HEK293 (cell line): Measurements from ENCODE around the gene MASP1.

Experiments
- CTCF ChIA-PET: fragments of 350-600 bp; formaldehyde crosslinking; extraction: SDS; loops from one replicate; lab custom pipeline; 2021; ENCODE audit warnings: antibody characterized with exemption; lab: Yijun Ruan, JAX
- POLR2A ChIA-PET: fragments of 300-600 bp; formaldehyde crosslinking; extraction: SDS; loops from one replicate; lab custom pipeline; 2020; ENCODE audit warnings: antibody characterized with exemption, inconsistent platforms; lab: Yijun Ruan, JAX
- H3K27ac ChIP-seq: fragments of 200-500 bp; sonication (Bioruptor generic); 2 replicates; pipeline ENCODE4 v1.5.1; 2014; ENCODE audit warnings: low read depth, low read length, control low read depth, inconsistent platforms; ENCODE audit errors: extremely low read depth
- H3K36me3 ChIP-seq, 2 experiments: fragments of 200-500 bp in 1 of 2; sonication (Bioruptor generic) in 1 of 2; 1 replicate in 1 of 2; 2 replicates in 1 of 2; pipeline ENCODE4 v1.5.1; 2014 to 2017; ENCODE audit warnings: inconsistent platforms in 2 of 2, low read length in 2 of 2; ENCODE audit not compliant: control insufficient read depth in 2 of 2, insufficient read depth in 1 of 2
- H3K4me1 ChIP-seq: fragments of 200-500 bp; sonication (Bioruptor generic); 2 replicates; pipeline ENCODE4 v1.5.1; 2014; ENCODE audit warnings: mild to moderate bottlenecking, low read length, inconsistent platforms; ENCODE audit not compliant: control insufficient read depth, insufficient read depth
- H3K4me3 ChIP-seq: 2 replicates; pipeline ENCODE4 v1.5.1; 2011; ENCODE audit warnings: low read depth, mild to moderate bottlenecking, control low read depth, low read length, moderate library complexity
- H3K9me3 ChIP-seq: fragments of 200-500 bp; sonication (Bioruptor generic); 2 replicates; pipeline ENCODE4 v1.5.1; 2014; ENCODE audit warnings: low read depth, low read length, inconsistent platforms; ENCODE audit not compliant: control insufficient read depth, insufficient read depth
- GLIS2 ChIP-seq: fragments of 450-650 bp; formaldehyde crosslinking; IDR thresholded peaks from 2 replicates; pipeline ENCODE4 v1.5.1; 2016; ENCODE audit warnings: missing biosample characterization, missing genetic modification characterization
- KLF17 ChIP-seq: fragments of 450-650 bp; formaldehyde crosslinking; IDR thresholded peaks from 2 replicates; pipeline ENCODE4 v1.5.1; 2016; ENCODE audit warnings: missing biosample characterization, missing genetic modification characterization
- MEIS1 ChIP-seq: sonication (generic); formaldehyde crosslinking; IDR thresholded peaks from 2 replicates; pipeline ENCODE4 v1.8.1; 2022; ENCODE audit warnings: missing genetic modification reagents, mild to moderate bottlenecking, borderline replicate concordance
- MYNN ChIP-seq: fragments of 450-650 bp; formaldehyde crosslinking; IDR thresholded peaks from 2 replicates; pipeline ENCODE4 v1.5.1; 2016; ENCODE audit warnings: missing biosample characterization, missing genetic modification characterization, borderline replicate concordance
- REPIN1 ChIP-seq: fragments of 450-650 bp; formaldehyde crosslinking; IDR thresholded peaks from 2 replicates; pipeline ENCODE4 v1.5.1; 2017; ENCODE audit warnings: missing biosample characterization, missing genetic modification characterization, low read depth
- ZFP3 ChIP-seq: fragments of 450-650 bp; formaldehyde crosslinking; IDR thresholded peaks from 2 replicates; pipeline ENCODE4 v1.5.1; 2016; ENCODE audit warnings: low read depth, missing biosample characterization, missing genetic modification characterization
- ZNF114 ChIP-seq: fragments of 450-650 bp; formaldehyde crosslinking; IDR thresholded peaks from 2 replicates; pipeline ENCODE4 v1.5.0; 2017; ENCODE audit warnings: missing biosample characterization, missing genetic modification characterization
- ZNF132 ChIP-seq: fragments of 450-650 bp; formaldehyde crosslinking; IDR thresholded peaks from 2 replicates; pipeline ENCODE4 v1.5.1; 2017; ENCODE audit warnings: missing biosample characterization, missing genetic modification characterization, borderline replicate concordance
- ZNF169 ChIP-seq: fragments of 450-650 bp; formaldehyde crosslinking; IDR thresholded peaks from 2 replicates; pipeline ENCODE4 v1.5.1; 2016; ENCODE audit warnings: missing biosample characterization, missing genetic modification characterization
- ZNF175 ChIP-seq: fragments of 450-650 bp; formaldehyde crosslinking; IDR thresholded peaks from 2 replicates; pipeline ENCODE4 v1.5.1; 2016; ENCODE audit warnings: missing biosample characterization, missing genetic modification characterization
- ZNF211 ChIP-seq: fragments of 450-650 bp; formaldehyde crosslinking; IDR thresholded peaks from 2 replicates; pipeline ENCODE4 v1.5.1; 2016; ENCODE audit warnings: low read depth, missing biosample characterization, missing genetic modification characterization
- ZNF335 ChIP-seq: fragments of 450-650 bp; formaldehyde crosslinking; conservative IDR thresholded peaks from 2 replicates; pipeline ENCODE4 v1.5.1; 2016; ENCODE audit warnings: missing biosample characterization, missing genetic modification characterization
- ZNF37A ChIP-seq: fragments of 450-650 bp; IDR thresholded peaks from 2 replicates; pipeline ENCODE4 v1.5.1; 2018; ENCODE audit warnings: missing biosample characterization, missing genetic modification characterization
- ZNF426 ChIP-seq: fragments of 450-650 bp; formaldehyde crosslinking; IDR thresholded peaks from 2 replicates; pipeline ENCODE4 v1.5.1; 2017; ENCODE audit warnings: missing biosample characterization, missing genetic modification characterization, mild to moderate bottlenecking, inconsistent platforms, moderate library complexity
- ZNF473 ChIP-seq: fragments of 450-650 bp; formaldehyde crosslinking; IDR thresholded peaks from 2 replicates; pipeline ENCODE4 v1.5.1; 2017; ENCODE audit warnings: missing biosample characterization, missing genetic modification characterization
- ZNF510 ChIP-seq: fragments of 450-650 bp; formaldehyde crosslinking; IDR thresholded peaks from 2 replicates; pipeline ENCODE4 v1.5.1; 2018; ENCODE audit warnings: mild to moderate bottlenecking, missing genetic modification characterization, missing biosample characterization; ENCODE audit not compliant: insufficient replicate concordance
- ZNF596 ChIP-seq: fragments of 450-650 bp; IDR thresholded peaks from 2 replicates; pipeline ENCODE4 v1.5.0; 2018; ENCODE audit warnings: missing biosample characterization, mild to moderate bottlenecking, missing genetic modification characterization, moderate library complexity
- ZNF600 ChIP-seq: fragments of 450-650 bp; formaldehyde crosslinking; IDR thresholded peaks from 2 replicates; pipeline ENCODE4 v1.5.1; 2016; ENCODE audit warnings: missing biosample characterization, missing genetic modification characterization
- ZNF645 ChIP-seq: fragments of 450-650 bp; formaldehyde crosslinking; IDR thresholded peaks from 2 replicates; pipeline ENCODE4; 2016; ENCODE audit warnings: missing biosample characterization, missing genetic modification characterization
- ZNF670 ChIP-seq: fragments of 450-650 bp; formaldehyde crosslinking; IDR thresholded peaks from 2 replicates; pipeline ENCODE4 v1.5.1; 2016; ENCODE audit warnings: missing biosample characterization, missing genetic modification characterization, low read depth
- ZNF707 ChIP-seq: fragments of 450-650 bp; formaldehyde crosslinking; IDR thresholded peaks from 2 replicates; pipeline ENCODE4 v1.5.1; 2016; ENCODE audit warnings: missing biosample characterization, missing genetic modification characterization
- ZSCAN4 ChIP-seq: fragments of 450-650 bp; formaldehyde crosslinking; IDR thresholded peaks from 2 replicates; pipeline ENCODE4 v1.5.1; 2017; ENCODE audit warnings: missing biosample characterization, missing genetic modification characterization
- ZXDB ChIP-seq: fragments of 450-650 bp; formaldehyde crosslinking; IDR thresholded peaks from 2 replicates; pipeline ENCODE4 v1.5.1; 2016; ENCODE audit warnings: missing biosample characterization, missing genetic modification characterization

Gene MASP1

GRCh38 chr3:187236962-187237361 is 54.6 kb downstream of the MASP1 start (continued):
- no peak for TF ChIP-seq ZNF473 (tag by site-specific recombination)
- TF ChIP-seq ZNF596 (tag by site-specific recombination): no peak
- TF ChIP-seq ZNF510: no peak
- no peak for TF ChIP-seq ZNF426 (tag by site-specific recombination)
- no peak for TF ChIP-seq ZNF645 (tag by site-specific recombination)
- no peak for TF ChIP-seq ZNF114
- TF ChIP-seq ZNF211: no peak
- TF ChIP-seq ZNF335 (tag by site-specific recombination): no peak
- no peak for TF ChIP-seq ZFP3 (tag by site-specific recombination)

GRCh38 chr3:187230011-187230410 is 61.5 kb downstream of the MASP1 start:
- POLR2A ChIA-PET: no interaction called here
- H3K4me1 ChIP-seq: no peaks in the 10 kb centered on the region
- TF ChIP-seq MEIS1 (CRISPR knock-in tag) (no peak), ZNF175 (tag by site-specific recombination) (no peak), ZNF132 (tag by site-specific recombination) (no peak), ZNF37A (tag by site-specific recombination) (no peak), ZNF114 (no peak), ZNF670 (tag by site-specific recombination) (no peak), ZNF169 (tag by site-specific recombination) (no peak)
- TF ChIP-seq, all 188 proteins: peak for 0
- CTCF ChIA-PET: interaction anchor here (0.5 to 1.0 kb wide), 3 partner anchors 27 to 485 kb away, joined by 3 to 4 read pairs (median 3); no protein-coding TSS in a partner anchor
- Histone ChIP-seq H3K27ac (no peak overlapping the region), H3K4me3 (no peak overlapping the region), H3K9me3 (no peaks in the 10 kb centered on the region), H3K36me3 (no peaks in the 10 kb centered on the region)

GRCh38 chr3:187228740-187229139 is 62.8 kb downstream of the MASP1 start:
- Histone ChIP-seq H3K27ac (no peak overlapping the region), H3K4me3 (no peak overlapping the region)
- CTCF ChIA-PET: interaction anchor here (1.1 kb wide), 1 partner anchor 485 kb away, joined by 3 read pairs; no protein-coding TSS in a partner anchor

More at GRCh38 chr3:187228740-187229139, 62.8 kb downstream of the MASP1 start:
- POLR2A ChIA-PET: no interaction called here
- no peak for TF ChIP-seq ZNF335 (tag by site-specific recombination)
- no peak for TF ChIP-seq REPIN1 (tag by site-specific recombination)
- no peak for TF ChIP-seq ZXDB (tag by site-specific recombination)
- no peak for TF ChIP-seq ZSCAN4 (tag by site-specific recombination)
- no peak for TF ChIP-seq ZNF707 (tag by site-specific recombination)
- no peak for TF ChIP-seq GLIS2
- TF ChIP-seq KLF17: no peak
- TF ChIP-seq ZNF600 (tag by site-specific recombination): no peak
- no peak for TF ChIP-seq MYNN (tag by site-specific recombination)
- TF ChIP-seq, all 188 proteins: peak for 0
- H3K4me1 ChIP-seq: no peaks in the 10 kb centered on the region
- no peaks in the 10 kb centered on the region for H3K36me3 ChIP-seq
- no peaks in the 10 kb centered on the region for H3K9me3 ChIP-seq
